Measurements from ENCODE around the gene COX17. TPM values are rescaled to one million over a fixed set of nuclear protein-coding genes. Genes with fewer than 3 reads are reported as not detected.

The COX17 gene
- total RNA-seq, 1 donor from 2014 or later = 38.8 TPM

GRCh38 chr3:119652306-119653033, 24.7 kb downstream of the COX17 start:
- peak; percentile 22 for ATAC-seq
- DNase-seq (ENCODE audit: low spot score) = no peak
- intact Hi-C loops (cut with DNase I) = no loop called here

- ATAC-seq = no peak
Observed at GRCh38 chr3:119649761-119650160, 27.4 kb downstream of the COX17 start.

GRCh38 chr3:119647843-119648575, 29.2 kb downstream of the COX17 start:
- ATAC-seq = no peak
- intact Hi-C loops (cut with DNase I) = loop anchor here (5.0 kb wide), 1 partner anchor 291 kb away; no protein-coding TSS in a partner anchor
- no peak for DNase-seq (ENCODE audit: low spot score)

More at GRCh38 chr3:119649761-119650160, 27.4 kb downstream of the COX17 start:
- intact Hi-C loops (cut with DNase I) = loop anchor here (5.0 kb wide), 1 partner anchor 292 kb away; no protein-coding TSS in a partner anchor
- DNase-seq (ENCODE audit: low spot score) = no peak

GRCh38 chr3:119647171-119647570, 30.0 kb downstream of the COX17 start:
- DNase-seq (ENCODE audit: low spot score) (no peak), ATAC-seq (no peak)
- intact Hi-C loops (cut with DNase I) = loop anchor here (5.0 kb wide), 1 partner anchor 290 kb away; no protein-coding TSS in a partner anchor

GRCh38 chr3:119645813-119646212, 31.4 kb downstream of the COX17 start:
- intact Hi-C loops (cut with DNase I) = loop anchor here (5.0 kb wide), 1 partner anchor 289 kb away; no protein-coding TSS in a partner anchor
- DNase-seq (ENCODE audit: low spot score) = no peak
- no peak for ATAC-seq

- intact Hi-C loops (cut with DNase I) = no loop called here
- DNase-seq (ENCODE audit: low spot score) (no peak), ATAC-seq (no peak)
Observed at GRCh38 chr3:119644481-119644880, 32.7 kb downstream of the COX17 start.

GRCh38 chr3:119643528-119643927, 33.7 kb downstream of the COX17 start:
- DNase-seq (ENCODE audit: low spot score) = no peak
- intact Hi-C loops (cut with DNase I) = no loop called here
- ATAC-seq = no peak

GRCh38 chr3:119642746-119643473, 34.3 kb downstream of the COX17 start:
- no peak for ATAC-seq
- intact Hi-C loops (cut with DNase I) = no loop called here

GRCh38 chr3:119641416-119641815, 35.8 kb downstream of the COX17 start:
- intact Hi-C loops (cut with DNase I) = no loop called here
- no peak for ATAC-seq
- no peak for DNase-seq (ENCODE audit: low spot score)

More at GRCh38 chr3:119642746-119643473, 34.3 kb downstream of the COX17 start:
- DNase-seq (ENCODE audit: low spot score) = no peak

GRCh38 chr3:119639494-119640350, 37.5 kb downstream of the COX17 start:
- ATAC-seq (no peak), DNase-seq (ENCODE audit: low spot score) (no peak)
- intact Hi-C loops (cut with DNase I) = no loop called here

- ATAC-seq = peak; percentile 46
- DNase-seq (ENCODE audit: low spot score) = no peak
- intact Hi-C loops (cut with DNase I) = no loop called here
Observed at GRCh38 chr3:119637679-119638477, 39.3 kb downstream of the COX17 start.

GRCh38 chr3:119636891-119637611, 40.2 kb downstream of the COX17 start:
- intact Hi-C loops (cut with DNase I) = no loop called here
- DNase-seq (ENCODE audit: low spot score) (no peak), ATAC-seq (no peak)

GRCh38 chr3:119636249-119636648, 41.0 kb downstream of the COX17 start:
- ATAC-seq (no peak), DNase-seq (ENCODE audit: low spot score) (no peak)
- intact Hi-C loops (cut with DNase I) = no loop called here

- intact Hi-C loops (cut with DNase I) = no loop called here
- ATAC-seq = no peak
- DNase-seq (ENCODE audit: low spot score) = no peak
Observed at GRCh38 chr3:119635719-119636118, 41.5 kb downstream of the COX17 start.

- intact Hi-C loops (cut with DNase I) = no loop called here
- no peak for ATAC-seq
- DNase-seq (ENCODE audit: low spot score) = no peak
Observed at GRCh38 chr3:119632829-119633228, 44.4 kb downstream of the COX17 start.

- DNase-seq (ENCODE audit: low spot score) = no peak
- no peak for ATAC-seq
- intact Hi-C loops (cut with DNase I) = no loop called here
Observed at GRCh38 chr3:119632216-119632615, 45.0 kb downstream of the COX17 start.

GRCh38 chr3:119631516-119631915, 45.7 kb downstream of the COX17 start:
- intact Hi-C loops (cut with DNase I) = no loop called here
- DNase-seq (ENCODE audit: low spot score) (no peak), ATAC-seq (no peak)
